Liver (tissue), 9 donors: ENCODE measurements around the gene ZNF599. TPM values are rescaled to one million over a fixed set of nuclear protein-coding genes. Genes with fewer than 3 reads are reported as not detected.

Experiments
- DNase-seq: peaks from one replicate; pipeline ENCODE4 v3.0.0-alpha.2; 2017; ENCODE audit warnings: low spot score
- H3K27ac ChIP-seq, 2 donors: one replicate each; pipeline ENCODE4 v1.7.0; 2013; ENCODE audit warnings: inconsistent platforms in 2 of 2, low read length in 2 of 2, control low read depth in 1 of 2, low read depth in 1 of 2, mild to moderate bottlenecking in 1 of 2
- H3K27me3 ChIP-seq, 4 donors: one replicate each; pipeline versions ENCODE4 v1.6.1 to v1.7.0; 2013; ENCODE audit warnings: low read length in 3 of 4, inconsistent platforms in 1 of 4, mild to moderate bottlenecking in 1 of 4, moderate library complexity in 1 of 4; ENCODE audit not compliant: control insufficient read depth in 4 of 4, insufficient read depth in 4 of 4
- H3K36me3 ChIP-seq, 4 donors: one replicate each; pipeline versions ENCODE4 v1.6.1 to v1.7.0; 2013; ENCODE audit warnings: low read length in 3 of 4, mild to moderate bottlenecking in 3 of 4, low read depth in 1 of 4, moderate library complexity in 1 of 4; ENCODE audit not compliant: control insufficient read depth in 4 of 4, insufficient read depth in 3 of 4
- H3K4me1 ChIP-seq, 4 donors: one replicate each; pipeline versions ENCODE4 v1.6.1 to v1.7.0; 2013; ENCODE audit warnings: low read length in 3 of 4, mild to moderate bottlenecking in 3 of 4, moderate library complexity in 1 of 4; ENCODE audit not compliant: control insufficient read depth in 4 of 4, insufficient read depth in 4 of 4
- H3K4me3 ChIP-seq, 3 donors: one replicate each; pipeline versions ENCODE4 v1.6.1 to v1.7.0; 2013; ENCODE audit warnings: low read length in 3 of 3, control low read depth in 1 of 3, low read depth in 1 of 3, mild to moderate bottlenecking in 1 of 3
- H3K9ac ChIP-seq, 2 donors: one replicate each; pipeline ENCODE4 v1.7.0; 2013; ENCODE audit warnings: low read length in 2 of 2, mild to moderate bottlenecking in 2 of 2, moderate library complexity in 2 of 2, control low read depth in 1 of 2, low read depth in 1 of 2
- H3K9me3 ChIP-seq, 4 donors: one replicate each; pipeline versions ENCODE4 v1.6.1 to v1.7.0; 2013; ENCODE audit warnings: low read length in 3 of 4; ENCODE audit not compliant: control insufficient read depth in 4 of 4
- EGR1 ChIP-seq, 2 donors: IDR thresholded peaks; 2 replicates each; pipeline ENCODE4 v1.6.1; 2016 to 2018; ENCODE audit warnings: antibody characterized with exemption in 2 of 2, low read depth in 2 of 2
- FOXA1 ChIP-seq: IDR thresholded peaks from 2 replicates; pipeline ENCODE4 v1.6.1; 2016; ENCODE audit warnings: antibody characterized with exemption
- FOXA2 ChIP-seq: IDR thresholded peaks from 2 replicates; pipeline ENCODE4 v1.6.1; 2016; ENCODE audit warnings: antibody characterized with exemption
- GABPA ChIP-seq, 2 donors: IDR thresholded peaks in 1 of 2; conservative IDR thresholded peaks in 1 of 2; 2 replicates each; pipeline ENCODE4 v1.6.1; 2016; ENCODE audit warnings: antibody characterized with exemption in 2 of 2, mild to moderate bottlenecking in 1 of 2, moderate library complexity in 1 of 2
- HNF4A ChIP-seq, 2 donors: conservative IDR thresholded peaks; 2 replicates each; pipeline ENCODE4 v1.6.1; 2016; ENCODE audit warnings: antibody characterized with exemption in 2 of 2, mild to moderate bottlenecking in 2 of 2
- HNF4G ChIP-seq: IDR thresholded peaks from 2 replicates; pipeline ENCODE4 v1.6.1; 2016; ENCODE audit warnings: antibody characterized with exemption
- JUND ChIP-seq, 2 donors: IDR thresholded peaks; 2 replicates each; pipeline ENCODE4 v1.6.1; 2016; ENCODE audit warnings: antibody characterized with exemption in 2 of 2
- MAX ChIP-seq: IDR thresholded peaks from 2 replicates; pipeline ENCODE4 v1.6.1; 2016; ENCODE audit warnings: antibody characterized with exemption
- NR2F2 ChIP-seq: IDR thresholded peaks from 2 replicates; pipeline ENCODE4 v1.6.1; 2016; ENCODE audit warnings: antibody characterized with exemption
- RAD21 ChIP-seq, 2 donors: IDR thresholded peaks; 2 replicates each; pipeline ENCODE4 v1.6.1; 2016; ENCODE audit warnings: antibody characterized with exemption in 2 of 2, mild to moderate bottlenecking in 2 of 2
- RXRA ChIP-seq, 2 donors: IDR thresholded peaks; 2 replicates each; pipeline ENCODE4 v1.6.1; 2017 to 2018; ENCODE audit warnings: antibody characterized with exemption in 2 of 2, mild to moderate bottlenecking in 1 of 2
- SP1 ChIP-seq: IDR thresholded peaks from 2 replicates; pipeline ENCODE4 v1.6.1; 2018; ENCODE audit warnings: antibody characterized with exemption, mild to moderate bottlenecking
- TAF1 ChIP-seq: conservative IDR thresholded peaks from 2 replicates; pipeline ENCODE4 v1.6.1; 2016; ENCODE audit warnings: antibody characterized with exemption, mild to moderate bottlenecking
- YY1 ChIP-seq: IDR thresholded peaks from 2 replicates; pipeline ENCODE4 v1.6.1; 2016; ENCODE audit warnings: antibody characterized with exemption, mild to moderate bottlenecking
- WGBS: extraction: QIAGEN DNeasy Blood & Tissue Kit; methylation state at CpG from one replicate; pipeline ENCODE4 v1.1.7; 2013; 5-methylcytosine and 5-hydroxymethylcytosine counted together
- polyA plus RNA-seq, 2 donors: library from polyadenylated mRNA; stranded (reverse) in 1 of 2; unstranded in 1 of 2; fragments of 200-250 nt in 1 of 2; fragments of >200 nt in 1 of 2; fragmentation: Nextera tagmentation in 1 of 2; extraction: Ambion mirVana in 1 of 2; gene quantifications; one replicate each; pipeline versions ENCODE4 v1.2.1 to v1.2.3, GENCODE V29; 2013 to 2015
- total RNA-seq, 2 donors: library from RNA; depleted of rRNA; stranded (reverse); fragments of >200 nt; gene quantifications; one replicate each; pipeline ENCODE4 v1.2.3, GENCODE V29; 2014
- TF ChIP-seq, protein P1 (sequence below): IDR thresholded peaks from 2 replicates; pipeline ENCODE4 v1.6.1; 2016; ENCODE audit warnings: antibody characterized with exemption
- TF ChIP-seq, protein P2 (sequence below): fragments of 150-350 bp; IDR thresholded peaks from 2 replicates; pipeline ENCODE4 v1.5.1; 2017; ENCODE audit warnings: improper control_type of control experiment, low read depth, low read length; ENCODE audit not compliant: missing input control
- TF ChIP-seq, protein P3 (sequence below): IDR thresholded peaks from 2 replicates; pipeline ENCODE4 v1.6.1; 2016; ENCODE audit warnings: antibody characterized with exemption, mild to moderate bottlenecking
- TF ChIP-seq, protein P4 (sequence below): IDR thresholded peaks from 2 replicates; pipeline ENCODE4 v1.6.1; 2016; ENCODE audit warnings: antibody characterized with exemption
- donor health status: healthy.
- donor health status: healthy.
- donor health status: healthy.
- donor health status: healthy.
- donor health status: healthy.

ZNF599 gene
- total and polyA plus RNA-seq, 4 donors: 1.5 to 2.6 (median 2.1) TPM

DNA sequence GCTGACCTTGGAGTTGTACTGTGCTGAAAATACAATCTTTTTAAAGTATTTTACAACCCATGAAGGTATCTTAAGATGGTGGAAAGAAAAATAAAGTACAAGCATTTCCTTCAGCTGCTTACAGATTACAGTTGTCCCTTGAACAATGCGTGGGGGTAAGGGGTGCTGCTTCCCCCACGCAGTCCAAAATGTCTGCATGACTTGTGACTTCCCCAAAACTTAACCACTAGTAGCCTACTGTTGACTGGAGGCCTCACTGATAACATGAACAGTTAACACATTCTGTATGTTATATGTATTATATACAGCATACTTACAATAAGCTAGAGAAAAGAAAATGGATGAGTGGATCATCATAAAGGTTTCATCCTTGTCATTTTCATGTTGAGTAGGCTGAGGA is 45.3 kb upstream of the ZNF599 start:
- Histone ChIP-seq H3K27ac (no peak overlapping the region), H3K27me3 (no peaks in the 10 kb centered on the region), H3K9ac (no peak overlapping the region), H3K36me3 (no peaks in the 10 kb centered on the region), H3K4me1 (no peaks in the 10 kb centered on the region), H3K4me3 (no peak overlapping the region), H3K9me3 (peaks cover 0 to 9% (median 4%) of the 10 kb centered on the region in 4 donors)
- 64% methylated on average over 2 of the region's 2 CpGs for WGBS
- no peak for DNase-seq
- TF ChIP-seq HNF4A (conservative IDR thresholded peaks at IDR 0.05) (no peak), GABPA (IDR thresholded peaks at IDR 0.05 in 1 of 2, conservative IDR thresholded peaks at IDR 0.05 in 1 of 2) (no peak), NR2F2 (no peak), FOXA2 (no peak), YY1 (no peak), HNF4G (no peak), FOXA1 (no peak), RXRA (IDR thresholded peaks at IDR 0.05) (no peak), EGR1 (IDR thresholded peaks at IDR 0.05; ENCODE audit: low read depth in 2 of 2) (no peak), SP1 (no peak), JUND (IDR thresholded peaks at IDR 0.05) (no peak), TAF1 (no peak), RAD21 (IDR thresholded peaks at IDR 0.05) (no peak), MAX (no peak)
- TF ChIP-seq, protein P1, sequence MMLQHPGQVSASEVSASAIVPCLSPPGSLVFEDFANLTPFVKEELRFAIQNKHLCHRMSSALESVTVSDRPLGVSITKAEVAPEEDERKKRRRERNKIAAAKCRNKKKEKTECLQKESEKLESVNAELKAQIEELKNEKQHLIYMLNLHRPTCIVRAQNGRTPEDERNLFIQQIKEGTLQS: no peak
- TF ChIP-seq, protein P2, sequence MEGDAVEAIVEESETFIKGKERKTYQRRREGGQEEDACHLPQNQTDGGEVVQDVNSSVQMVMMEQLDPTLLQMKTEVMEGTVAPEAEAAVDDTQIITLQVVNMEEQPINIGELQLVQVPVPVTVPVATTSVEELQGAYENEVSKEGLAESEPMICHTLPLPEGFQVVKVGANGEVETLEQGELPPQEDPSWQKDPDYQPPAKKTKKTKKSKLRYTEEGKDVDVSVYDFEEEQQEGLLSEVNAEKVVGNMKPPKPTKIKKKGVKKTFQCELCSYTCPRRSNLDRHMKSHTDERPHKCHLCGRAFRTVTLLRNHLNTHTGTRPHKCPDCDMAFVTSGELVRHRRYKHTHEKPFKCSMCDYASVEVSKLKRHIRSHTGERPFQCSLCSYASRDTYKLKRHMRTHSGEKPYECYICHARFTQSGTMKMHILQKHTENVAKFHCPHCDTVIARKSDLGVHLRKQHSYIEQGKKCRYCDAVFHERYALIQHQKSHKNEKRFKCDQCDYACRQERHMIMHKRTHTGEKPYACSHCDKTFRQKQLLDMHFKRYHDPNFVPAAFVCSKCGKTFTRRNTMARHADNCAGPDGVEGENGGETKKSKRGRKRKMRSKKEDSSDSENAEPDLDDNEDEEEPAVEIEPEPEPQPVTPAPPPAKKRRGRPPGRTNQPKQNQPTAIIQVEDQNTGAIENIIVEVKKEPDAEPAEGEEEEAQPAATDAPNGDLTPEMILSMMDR: no peak
- TF ChIP-seq, protein P3, sequence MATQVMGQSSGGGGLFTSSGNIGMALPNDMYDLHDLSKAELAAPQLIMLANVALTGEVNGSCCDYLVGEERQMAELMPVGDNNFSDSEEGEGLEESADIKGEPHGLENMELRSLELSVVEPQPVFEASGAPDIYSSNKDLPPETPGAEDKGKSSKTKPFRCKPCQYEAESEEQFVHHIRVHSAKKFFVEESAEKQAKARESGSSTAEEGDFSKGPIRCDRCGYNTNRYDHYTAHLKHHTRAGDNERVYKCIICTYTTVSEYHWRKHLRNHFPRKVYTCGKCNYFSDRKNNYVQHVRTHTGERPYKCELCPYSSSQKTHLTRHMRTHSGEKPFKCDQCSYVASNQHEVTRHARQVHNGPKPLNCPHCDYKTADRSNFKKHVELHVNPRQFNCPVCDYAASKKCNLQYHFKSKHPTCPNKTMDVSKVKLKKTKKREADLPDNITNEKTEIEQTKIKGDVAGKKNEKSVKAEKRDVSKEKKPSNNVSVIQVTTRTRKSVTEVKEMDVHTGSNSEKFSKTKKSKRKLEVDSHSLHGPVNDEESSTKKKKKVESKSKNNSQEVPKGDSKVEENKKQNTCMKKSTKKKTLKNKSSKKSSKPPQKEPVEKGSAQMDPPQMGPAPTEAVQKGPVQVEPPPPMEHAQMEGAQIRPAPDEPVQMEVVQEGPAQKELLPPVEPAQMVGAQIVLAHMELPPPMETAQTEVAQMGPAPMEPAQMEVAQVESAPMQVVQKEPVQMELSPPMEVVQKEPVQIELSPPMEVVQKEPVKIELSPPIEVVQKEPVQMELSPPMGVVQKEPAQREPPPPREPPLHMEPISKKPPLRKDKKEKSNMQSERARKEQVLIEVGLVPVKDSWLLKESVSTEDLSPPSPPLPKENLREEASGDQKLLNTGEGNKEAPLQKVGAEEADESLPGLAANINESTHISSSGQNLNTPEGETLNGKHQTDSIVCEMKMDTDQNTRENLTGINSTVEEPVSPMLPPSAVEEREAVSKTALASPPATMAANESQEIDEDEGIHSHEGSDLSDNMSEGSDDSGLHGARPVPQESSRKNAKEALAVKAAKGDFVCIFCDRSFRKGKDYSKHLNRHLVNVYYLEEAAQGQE: no peak
- TF ChIP-seq, protein P4, sequence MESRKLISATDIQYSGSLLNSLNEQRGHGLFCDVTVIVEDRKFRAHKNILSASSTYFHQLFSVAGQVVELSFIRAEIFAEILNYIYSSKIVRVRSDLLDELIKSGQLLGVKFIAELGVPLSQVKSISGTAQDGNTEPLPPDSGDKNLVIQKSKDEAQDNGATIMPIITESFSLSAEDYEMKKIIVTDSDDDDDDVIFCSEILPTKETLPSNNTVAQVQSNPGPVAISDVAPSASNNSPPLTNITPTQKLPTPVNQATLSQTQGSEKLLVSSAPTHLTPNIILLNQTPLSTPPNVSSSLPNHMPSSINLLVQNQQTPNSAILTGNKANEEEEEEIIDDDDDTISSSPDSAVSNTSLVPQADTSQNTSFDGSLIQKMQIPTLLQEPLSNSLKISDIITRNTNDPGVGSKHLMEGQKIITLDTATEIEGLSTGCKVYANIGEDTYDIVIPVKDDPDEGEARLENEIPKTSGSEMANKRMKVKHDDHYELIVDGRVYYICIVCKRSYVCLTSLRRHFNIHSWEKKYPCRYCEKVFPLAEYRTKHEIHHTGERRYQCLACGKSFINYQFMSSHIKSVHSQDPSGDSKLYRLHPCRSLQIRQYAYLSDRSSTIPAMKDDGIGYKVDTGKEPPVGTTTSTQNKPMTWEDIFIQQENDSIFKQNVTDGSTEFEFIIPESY: no peak
